Natural killer cell (primary cell): ENCODE results near the gene CARS1. TPM values are rescaled to one million over a fixed set of nuclear protein-coding genes. Genes with fewer than 3 reads are reported as not detected.

ENCODE experiments used
- ATAC-seq, 3 donors: fragments of 150-1000 bp in 2 of 3; fragments of 200-7000 bp in 1 of 3; cut with Tn5 transposase; 1 replicate in 1 of 3; 2 replicates in 2 of 3; pipeline ENCODE4 v1.10.0; 2021; ENCODE audit warnings: mild to moderate bottlenecking in 2 of 3, moderate library complexity in 2 of 3
- DNase-seq, 2 donors: peaks; one replicate each; pipeline versions ENCODE4 v3.0.0 to v3.0.0-alpha.2; 2013 to 2021; ENCODE audit warnings: mixed read lengths in 1 of 2
- H3K27ac ChIP-seq: one replicate; pipeline ENCODE4 v1.5.1; 2013; ENCODE audit warnings: mild to moderate bottlenecking, low read length
- H3K27me3 ChIP-seq: one replicate; pipeline ENCODE4 v1.6.1; 2013; ENCODE audit warnings: low read length; ENCODE audit not compliant: control insufficient read depth, insufficient read depth
- H3K36me3 ChIP-seq: one replicate; pipeline ENCODE4 v1.6.1; 2013; ENCODE audit warnings: low read length; ENCODE audit not compliant: control insufficient read depth, insufficient read depth
- H3K4me1 ChIP-seq: one replicate; pipeline ENCODE4 v1.6.1; 2013; ENCODE audit warnings: low read length; ENCODE audit not compliant: control insufficient read depth, insufficient read depth
- H3K4me3 ChIP-seq: one replicate; pipeline ENCODE4 v1.5.1; 2013; ENCODE audit warnings: low read length
- H3K9me3 ChIP-seq: one replicate; pipeline ENCODE4 v1.6.1; 2013; ENCODE audit warnings: low read length; ENCODE audit not compliant: control insufficient read depth, insufficient read depth
- H3K27ac Mint-ChIP-seq, 2 donors: one replicate each; pipeline ENCODE4 v1.8.0; 2022; ENCODE audit warnings: mild to moderate bottlenecking in 2 of 2, mixed read lengths in 2 of 2, moderate library complexity in 1 of 2
- H3K27me3 Mint-ChIP-seq, 2 donors: one replicate each; pipeline ENCODE4 v1.8.0; 2022; ENCODE audit warnings: low read depth in 2 of 2, mixed read lengths in 2 of 2
- H3K36me3 Mint-ChIP-seq: one replicate; pipeline ENCODE4 v1.8.0; 2022; ENCODE audit warnings: mixed read lengths
- H3K4me1 Mint-ChIP-seq, 2 donors: one replicate each; pipeline ENCODE4 v1.8.0; 2022; ENCODE audit warnings: mixed read lengths in 2 of 2
- H3K4me3 Mint-ChIP-seq: one replicate; pipeline ENCODE4 v1.8.0; 2022; ENCODE audit warnings: mild to moderate bottlenecking, moderate library complexity, mixed read lengths
- H3K9me3 Mint-ChIP-seq, 2 donors: one replicate each; pipeline ENCODE4 v1.8.0; 2022; ENCODE audit warnings: mixed read lengths in 2 of 2
- CTCF ChIP-seq: fragments of 200-600 bp; IDR thresholded peaks from one replicate; pipeline ENCODE4 v1.8.0; 2022; ENCODE audit warnings: antibody characterized with exemption
- WGBS: methylation state at CpG from one replicate; pipeline ENCODE4 v1.1.7; 2013; ENCODE audit warnings: missing lambda C conversion rate; ENCODE audit not compliant: insufficient coverage; 5-methylcytosine and 5-hydroxymethylcytosine counted together
- intact Hi-C: fragments of 100-400 bp; cut with micrococcal nuclease; formaldehyde crosslinking; loops from one replicate; pipeline ENCODE4 v1.14.2; 2022
- total RNA-seq, 4 donors: library from RNA; stranded (reverse); fragments of 120-200 nt in 1 of 4; gene quantifications; one replicate each; pipeline versions ENCODE4 v1.2.3 to v1.2.4, GENCODE V29; 2013 to 2022

Gene CARS1
- total RNA-seq, 3 donors from 2014 or later (not counting 1 experiment from before 2014, with no cell fraction given) = 47.9 to 51.3 (median 50.3) TPM

GRCh38 chr11:3095712-3096361 lies 38.6 kb upstream of the CARS1 start:
- DNase-seq (no peak), ATAC-seq (no peak)
- peaks cover 26 to 50% of the 10 kb centered on the region in 2 donors for H3K4me1 Mint-ChIP-seq
- Histone ChIP-seq H3K36me3 (peaks cover 54% of the 10 kb centered on the region), H3K4me1 (peaks cover 34% of the 10 kb centered on the region), H3K27me3 (no peaks in the 10 kb centered on the region), H3K4me3 (no peak overlapping the region), H3K9me3 (no peaks in the 10 kb centered on the region), H3K27ac (no peak overlapping the region)
- intact Hi-C loops = no loop called here
- H3K9me3 Mint-ChIP-seq = no peaks in the 10 kb centered on the region
- peaks cover 7% of the 10 kb centered on the region for H3K36me3 Mint-ChIP-seq
- TF ChIP-seq CTCF = no peak
- 87% methylated on average over 15 of the region's 15 CpGs for WGBS
- peak overlapping the region; percentile 52 to 86 for H3K27ac Mint-ChIP-seq
- H3K4me3 Mint-ChIP-seq = peak overlapping the region; percentile 5
- H3K27me3 Mint-ChIP-seq = no peaks in the 10 kb centered on the region

GRCh38 chr11:3094223-3094824 lies 37.1 kb upstream of the CARS1 start:
- 97% methylated on average over 21 of the region's 21 CpGs for WGBS
- no peak for ATAC-seq
- no peak for TF ChIP-seq CTCF
- no peaks in the 10 kb centered on the region for H3K9me3 ChIP-seq
- Mint-ChIP-seq H3K36me3 (peaks cover 7% of the 10 kb centered on the region), H3K9me3 (no peaks in the 10 kb centered on the region), H3K27ac (peak overlapping the region; percentile 52 to 86), H3K4me3 (no peak overlapping the region), H3K27me3 (no peaks in the 10 kb centered on the region), H3K4me1 (peaks cover 17 to 36% of the 10 kb centered on the region in 2 donors)
- H3K27ac ChIP-seq = no peak overlapping the region
- no peaks in the 10 kb centered on the region for H3K27me3 ChIP-seq
- peaks cover 64% of the 10 kb centered on the region for H3K36me3 ChIP-seq
- intact Hi-C loops = no loop called here
- DNase-seq = no peak
- no peak overlapping the region for H3K4me3 ChIP-seq
- H3K4me1 ChIP-seq = peaks cover 19% of the 10 kb centered on the region

- H3K27ac ChIP-seq = no peak overlapping the region
- peak overlapping the region; percentile 50 to 63 for H3K27ac Mint-ChIP-seq
Measured at GRCh38 chr11:3093281-3094191, 36.3 kb upstream of the CARS1 start.

More at GRCh38 chr11:3093281-3094191, 36.3 kb upstream of the CARS1 start:
- Histone ChIP-seq H3K4me1 (peaks cover 13% of the 10 kb centered on the region), H3K27me3 (no peaks in the 10 kb centered on the region), H3K4me3 (no peak overlapping the region), H3K36me3 (peaks cover 68% of the 10 kb centered on the region), H3K9me3 (no peaks in the 10 kb centered on the region)
- Mint-ChIP-seq H3K27me3 (no peaks in the 10 kb centered on the region), H3K4me1 (peaks cover 10 to 29% of the 10 kb centered on the region in 2 donors), H3K9me3 (no peaks in the 10 kb centered on the region), H3K4me3 (no peak overlapping the region), H3K36me3 (peaks cover 7% of the 10 kb centered on the region)
- no peak for DNase-seq
- no peak for TF ChIP-seq CTCF
- intact Hi-C loops = loop anchor here (2.0 kb wide), 1 partner anchor 561 kb away; no protein-coding TSS in a partner anchor
- ATAC-seq = no peak
- 90% methylated on average over 36 of the region's 36 CpGs for WGBS
